HG03159 (cell line): Measurements from ENCODE around the gene MNT.

Experiments
- ATAC-seq: cut with Tn5 transposase; IDR thresholded peaks from one replicate; pipeline ENCODE4 v1.9.1; 2021; ENCODE audit warnings: mild to moderate bottlenecking, moderate library complexity; ENCODE audit not compliant: unreplicated experiment

MNT gene

GRCh38 chr17:2364763-2365116 lies 36.1 kb downstream of the MNT start:
- ATAC-seq, result no peak

- ATAC-seq, result no peak
These were observed 36.8 kb downstream of the MNT start for GRCh38 chr17:2363851-2364762.

GRCh38 chr17:2363318-2363717 lies 37.5 kb downstream of the MNT start:
- no peak for ATAC-seq

- no peak for ATAC-seq
These were observed 38.0 kb downstream of the MNT start for GRCh38 chr17:2362881-2363280.

GRCh38 chr17:2362416-2362815 lies 38.4 kb downstream of the MNT start:
- no peak for ATAC-seq

- ATAC-seq, result no peak
These were observed 38.8 kb downstream of the MNT start for GRCh38 chr17:2362016-2362415.

GRCh38 chr17:2361010-2361760 lies 39.7 kb downstream of the MNT start:
- no peak for ATAC-seq

- ATAC-seq, result no peak
These were observed 42.9 kb downstream of the MNT start for GRCh38 chr17:2357931-2358434.

- ATAC-seq, result no peak
These were observed 43.6 kb downstream of the MNT start for GRCh38 chr17:2357237-2357636.

GRCh38 chr17:2354311-2354710 lies 46.5 kb downstream of the MNT start:
- ATAC-seq, result no peak

GRCh38 chr17:2351269-2351668 lies 49.6 kb downstream of the MNT start:
- no peak for ATAC-seq

- ATAC-seq, result no peak
These were observed 52.8 kb downstream of the MNT start for GRCh38 chr17:2347805-2348685.

GRCh38 chr17:2346475-2346874 lies 54.4 kb downstream of the MNT start:
- no peak for ATAC-seq

- ATAC-seq, result no peak
These were observed 56.3 kb downstream of the MNT start for GRCh38 chr17:2344528-2344927.

- no peak for ATAC-seq
These were observed 57.4 kb downstream of the MNT start for GRCh38 chr17:2343421-2343820.

GRCh38 chr17:2338315-2338657 lies 62.6 kb downstream of the MNT start:
- no peak for ATAC-seq

GRCh38 chr17:2337544-2338314 lies 63.1 kb downstream of the MNT start:
- ATAC-seq, result peak; percentile 14

- peak; percentile 34 for ATAC-seq
These were observed 63.9 kb downstream of the MNT start, which contains the start of gene SGSM2 for GRCh38 chr17:2336852-2337543. Gene SGSM2, plus strand, starts transcription at chr17:2337501. Its CDS starts 188 bp downstream, at chr17:2337689.

- peak; percentile 85 for ATAC-seq
These were observed 64.5 kb downstream of the MNT start, which contains the start of gene TSR1 for GRCh38 chr17:2336215-2336851. Gene TSR1, minus strand, starts transcription at chr17:2336457. Its CDS starts 30 bp downstream, at chr17:2336427.
